Calu3 (cell line): ENCODE data around the gene UMAD1. TPM values are rescaled to one million over a fixed set of nuclear protein-coding genes. Genes with fewer than 3 reads are reported as not detected.

ENCODE experiments used
- BruUV-seq: library from RNA; stranded (reverse); fragments of 400-500 nt; replicated peaks from 2 replicates; lab custom pipeline; 2021; lab: Mats Ljungman, UMichigan
- CTCF ChIA-PET: fragments of 300-600 bp; sonication (Branson Sonifier 250); formaldehyde crosslinking; loops from one replicate; lab custom pipeline; 2022; ENCODE audit warnings: antibody characterized with exemption; lab: Charles Lee
- DNase-seq: peaks from one replicate; pipeline ENCODE4 v3.0.0; 2022
- H3K27ac Mint-ChIP-seq: one replicate; pipeline ENCODE4 v1.8.0; 2022; ENCODE audit warnings: mixed read lengths; ENCODE audit not compliant: unreplicated experiment
- H3K27me3 Mint-ChIP-seq: one replicate; pipeline ENCODE4 v1.8.0; 2022; ENCODE audit warnings: mixed read lengths; ENCODE audit not compliant: unreplicated experiment
- H3K36me3 Mint-ChIP-seq: one replicate; pipeline ENCODE4 v1.8.0; 2022; ENCODE audit warnings: mild to moderate bottlenecking, moderate library complexity, mixed read lengths; ENCODE audit not compliant: insufficient read depth, unreplicated experiment
- H3K4me1 Mint-ChIP-seq: one replicate; pipeline ENCODE4 v1.8.0; 2022; ENCODE audit warnings: mild to moderate bottlenecking, low read depth, mixed read lengths; ENCODE audit not compliant: unreplicated experiment
- H3K4me3 Mint-ChIP-seq: one replicate; pipeline ENCODE4 v1.8.0; 2022; ENCODE audit warnings: mild to moderate bottlenecking, low read depth, moderate library complexity, mixed read lengths; ENCODE audit not compliant: unreplicated experiment
- H3K9me3 Mint-ChIP-seq: one replicate; pipeline ENCODE4 v1.8.0; 2022; ENCODE audit warnings: low read depth, mixed read lengths; ENCODE audit not compliant: unreplicated experiment
- CTCF ChIP-seq: fragments of 200-600 bp; IDR thresholded peaks from one replicate; pipeline ENCODE4 v1.8.0; 2022; ENCODE audit warnings: antibody characterized with exemption; ENCODE audit not compliant: unreplicated experiment
- intact Hi-C: fragments of 100-400 bp; cut with micrococcal nuclease; formaldehyde crosslinking; loops from one replicate; pipeline ENCODE4 v1.10.0; 2022; ENCODE audit not compliant: unreplicated experiment
- total RNA-seq: library from RNA; stranded (reverse); gene quantifications from 2 replicates; pipeline ENCODE4 v1.2.3, GENCODE V29; 2022

Gene UMAD1
- total RNA-seq, 1 experiment from 2014 or later, result 25.2 TPM

GRCh38 chr7:7739204-7740036 is 98.9 kb downstream of the UMAD1 start:
- peaks cover 8% of the 10 kb centered on the region for H3K4me1 Mint-ChIP-seq
- H3K27ac Mint-ChIP-seq, result no peak overlapping the region
- no peak for TF ChIP-seq CTCF
- no peaks in the 10 kb centered on the region for H3K27me3 Mint-ChIP-seq
- no TSS peak for BruUV-seq
- H3K4me3 Mint-ChIP-seq, result no peak overlapping the region
- DNase-seq, result no peak
- intact Hi-C loops, result no loop called here
- no peaks in the 10 kb centered on the region for H3K36me3 Mint-ChIP-seq
- CTCF ChIA-PET, result interaction anchor here (1.9 kb wide), 1 partner anchor 12 kb away, joined by 4 read pairs; no protein-coding TSS in a partner anchor
- H3K9me3 Mint-ChIP-seq, result no peaks in the 10 kb centered on the region

- no peak for TF ChIP-seq CTCF
- Mint-ChIP-seq H3K36me3 (no peaks in the 10 kb centered on the region), H3K4me3 (no peak overlapping the region), H3K27me3 (no peaks in the 10 kb centered on the region), H3K27ac (no peak overlapping the region), H3K9me3 (no peaks in the 10 kb centered on the region), H3K4me1 (peaks cover 8% of the 10 kb centered on the region)
- no peak for DNase-seq
- intact Hi-C loops, result no loop called here
- no TSS peak for BruUV-seq
- CTCF ChIA-PET, result interaction anchor here (1.9 kb wide), 1 partner anchor 11 kb away, joined by 4 read pairs; no protein-coding TSS in a partner anchor
Measured at GRCh38 chr7:7740037-7740355, 99.4 kb downstream of the UMAD1 start.

- no peaks in the 10 kb centered on the region for H3K27me3 Mint-ChIP-seq
- H3K4me1 Mint-ChIP-seq, result peaks cover 8% of the 10 kb centered on the region
- BruUV-seq, result no TSS peak
- H3K27ac Mint-ChIP-seq, result no peak overlapping the region
- no peaks in the 10 kb centered on the region for H3K9me3 Mint-ChIP-seq
- no peak overlapping the region for H3K4me3 Mint-ChIP-seq
- no peak for DNase-seq
- no peak for TF ChIP-seq CTCF
- intact Hi-C loops, result no loop called here
- CTCF ChIA-PET, result no interaction called here
- no peaks in the 10 kb centered on the region for H3K36me3 Mint-ChIP-seq
Measured at GRCh38 chr7:7742223-7742622, 101.7 kb downstream of the UMAD1 start.

- no peak for DNase-seq
- Mint-ChIP-seq H3K36me3 (no peaks in the 10 kb centered on the region), H3K4me3 (no peak overlapping the region), H3K27ac (no peak overlapping the region), H3K4me1 (no peaks in the 10 kb centered on the region), H3K27me3 (no peaks in the 10 kb centered on the region), H3K9me3 (no peaks in the 10 kb centered on the region)
- CTCF ChIA-PET, result interaction anchor here (0.9 kb wide), 1 partner anchor 116 kb away, joined by 3 read pairs; no protein-coding TSS in a partner anchor
- intact Hi-C loops, result no loop called here
- no TSS peak for BruUV-seq
- no peak for TF ChIP-seq CTCF
Measured at GRCh38 chr7:7745258-7745657, 104.7 kb downstream of the UMAD1 start.
